Esophagus muscularis mucosa (tissue), 3 donors: ENCODE results near the gene PTPRJ.

Experiments
- EP300 ChIP-seq: sonication (generic); formaldehyde crosslinking; IDR thresholded peaks from one replicate; pipeline ENCODE4 v1.6.1; 2017; ENCODE audit warnings: antibody characterized with exemption
- TF ChIP-seq, protein P1 (sequence below), 3 experiments: fragments of 200-600 bp in 2 of 3; fragments of 450-650 bp in 1 of 3; sonication (generic) in 2 of 3; IDR thresholded peaks; one replicate each; pipeline ENCODE4 v1.5.1; 2017 to 2019; ENCODE audit warnings: antibody characterized with exemption in 3 of 3, mild to moderate bottlenecking in 2 of 3, moderate library complexity in 1 of 3

DNA sequence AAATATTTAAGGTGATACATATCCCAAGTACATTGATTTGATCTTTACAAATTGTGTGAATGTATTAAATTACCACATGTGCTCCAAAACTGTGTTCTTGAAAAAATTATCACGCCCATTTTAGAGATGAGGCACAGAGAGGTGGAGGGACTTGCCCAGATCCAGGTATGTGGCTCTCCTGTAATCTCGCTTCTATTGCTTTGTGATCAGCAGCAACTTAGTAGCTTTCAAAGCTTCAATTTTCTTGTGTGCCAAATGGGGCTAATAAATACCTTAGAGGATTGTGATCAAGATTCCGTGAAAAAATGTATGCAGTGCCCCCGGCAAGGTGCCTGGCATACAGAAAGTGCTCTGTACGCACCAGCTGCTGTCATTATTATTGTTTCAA is 18.0 kb downstream of the PTPRJ start:
- TF ChIP-seq, protein P1, sequence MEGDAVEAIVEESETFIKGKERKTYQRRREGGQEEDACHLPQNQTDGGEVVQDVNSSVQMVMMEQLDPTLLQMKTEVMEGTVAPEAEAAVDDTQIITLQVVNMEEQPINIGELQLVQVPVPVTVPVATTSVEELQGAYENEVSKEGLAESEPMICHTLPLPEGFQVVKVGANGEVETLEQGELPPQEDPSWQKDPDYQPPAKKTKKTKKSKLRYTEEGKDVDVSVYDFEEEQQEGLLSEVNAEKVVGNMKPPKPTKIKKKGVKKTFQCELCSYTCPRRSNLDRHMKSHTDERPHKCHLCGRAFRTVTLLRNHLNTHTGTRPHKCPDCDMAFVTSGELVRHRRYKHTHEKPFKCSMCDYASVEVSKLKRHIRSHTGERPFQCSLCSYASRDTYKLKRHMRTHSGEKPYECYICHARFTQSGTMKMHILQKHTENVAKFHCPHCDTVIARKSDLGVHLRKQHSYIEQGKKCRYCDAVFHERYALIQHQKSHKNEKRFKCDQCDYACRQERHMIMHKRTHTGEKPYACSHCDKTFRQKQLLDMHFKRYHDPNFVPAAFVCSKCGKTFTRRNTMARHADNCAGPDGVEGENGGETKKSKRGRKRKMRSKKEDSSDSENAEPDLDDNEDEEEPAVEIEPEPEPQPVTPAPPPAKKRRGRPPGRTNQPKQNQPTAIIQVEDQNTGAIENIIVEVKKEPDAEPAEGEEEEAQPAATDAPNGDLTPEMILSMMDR (IDR thresholded peaks at IDR 0.05), result no peak
- no peak for TF ChIP-seq EP300
